ENCODE data around the gene RNF14.

RNF14 gene

GRCh38 chr5:141928051-141928450 lies 40.9 kb upstream of the RNF14 start:
- no peak for TF ChIP-seq CTCF (IDR thresholded peaks at IDR 0.05; ENCODE audit: low read depth, low read length, missing control alignments)
- no peak overlapping the region for H3K4me3 ChIP-seq (ENCODE audit: low read depth, low read length)
- DNase-seq (ENCODE audit: low read depth): no peak

GRCh38 chr5:141929398-141930058 lies 39.4 kb upstream of the RNF14 start:
- TF ChIP-seq CTCF (IDR thresholded peaks at IDR 0.05; ENCODE audit: low read depth, low read length, missing control alignments): no peak
- DNase-seq (ENCODE audit: low read depth): no peak
- no peak overlapping the region for H3K4me3 ChIP-seq (ENCODE audit: low read depth, low read length)

GRCh38 chr5:141931694-141932093 lies 37.2 kb upstream of the RNF14 start:
- no peak for TF ChIP-seq CTCF (IDR thresholded peaks at IDR 0.05; ENCODE audit: low read depth, low read length, missing control alignments)

GRCh38 chr5:141933151-141933550 lies 35.8 kb upstream of the RNF14 start:
- no peak overlapping the region for H3K4me3 ChIP-seq (ENCODE audit: low read depth, low read length)
- no peak for TF ChIP-seq CTCF (IDR thresholded peaks at IDR 0.05; ENCODE audit: low read depth, low read length, missing control alignments)
- DNase-seq (ENCODE audit: low read depth): no peak

More at GRCh38 chr5:141931694-141932093, 37.2 kb upstream of the RNF14 start:
- DNase-seq (ENCODE audit: low read depth): no peak
- no peak overlapping the region for H3K4me3 ChIP-seq (ENCODE audit: low read depth, low read length)

- no peak overlapping the region for H3K4me3 ChIP-seq (ENCODE audit: low read depth, low read length)
- no peak for DNase-seq (ENCODE audit: low read depth)
- TF ChIP-seq CTCF (IDR thresholded peaks at IDR 0.05; ENCODE audit: low read depth, low read length, missing control alignments): no peak
Observed at GRCh38 chr5:141934099-141934844, 34.6 kb upstream of the RNF14 start.

GRCh38 chr5:141935538-141935937 lies 33.4 kb upstream of the RNF14 start:
- no peak for TF ChIP-seq CTCF (IDR thresholded peaks at IDR 0.05; ENCODE audit: low read depth, low read length, missing control alignments)

More at GRCh38 chr5:141935538-141935937, 33.4 kb upstream of the RNF14 start:
- DNase-seq (ENCODE audit: low read depth): no peak
- no peak overlapping the region for H3K4me3 ChIP-seq (ENCODE audit: low read depth, low read length)

All from GM12864 (cell line).